GM21390 (cell line): ENCODE measurements around the gene SLC22A4.
A peak's percentile ranks its signal among the peaks of the same experiment; 100 is the strongest.

Experiments used
- ATAC-seq: cut with Tn5 transposase; IDR thresholded peaks from one replicate; pipeline ENCODE4 v1.9.1; 2021; ENCODE audit not compliant: unreplicated experiment

Gene SLC22A4

DNA sequence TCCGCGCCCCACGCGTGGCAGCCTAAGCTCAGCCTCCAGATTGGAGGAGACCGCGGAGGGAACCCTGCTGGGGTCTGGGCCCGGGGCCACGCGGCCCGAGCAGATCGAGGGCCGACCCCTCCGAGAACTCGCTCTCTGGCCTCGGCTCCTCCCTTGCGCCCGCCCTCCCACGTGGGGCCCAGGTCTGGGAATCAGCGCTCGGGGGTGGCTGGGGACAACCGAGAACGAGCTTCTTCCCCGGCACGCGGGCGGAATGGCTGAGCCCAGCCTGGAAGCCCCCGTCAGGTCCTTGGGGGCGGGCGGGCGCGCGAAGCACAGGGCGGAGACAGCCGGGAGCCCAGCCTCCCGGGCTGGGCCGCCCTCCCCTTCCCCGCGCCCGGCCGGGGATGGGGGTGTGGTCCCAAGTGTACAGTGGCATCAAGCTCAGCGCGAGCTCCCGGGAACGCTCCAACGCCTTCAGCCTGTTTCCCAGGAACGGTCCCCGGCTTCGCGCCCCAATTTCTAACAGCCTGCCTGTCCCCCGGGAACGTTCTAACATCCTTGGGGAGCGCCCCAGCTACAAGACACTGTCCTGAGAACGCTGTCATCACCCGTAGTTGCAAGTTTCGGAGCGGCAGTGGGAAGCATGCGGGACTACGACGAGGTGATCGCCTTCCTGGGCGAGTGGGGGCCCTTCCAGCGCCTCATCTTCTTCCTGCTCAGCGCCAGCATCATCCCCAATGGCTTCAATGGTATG is at the start of gene SLC22A4:
Gene SLC22A4, plus strand, starts transcription at position 403 of the 736 bp plus-strand sequence. Its CDS starts 223 bp downstream, at position 626.
- peak; percentile 66 for ATAC-seq

DNA sequence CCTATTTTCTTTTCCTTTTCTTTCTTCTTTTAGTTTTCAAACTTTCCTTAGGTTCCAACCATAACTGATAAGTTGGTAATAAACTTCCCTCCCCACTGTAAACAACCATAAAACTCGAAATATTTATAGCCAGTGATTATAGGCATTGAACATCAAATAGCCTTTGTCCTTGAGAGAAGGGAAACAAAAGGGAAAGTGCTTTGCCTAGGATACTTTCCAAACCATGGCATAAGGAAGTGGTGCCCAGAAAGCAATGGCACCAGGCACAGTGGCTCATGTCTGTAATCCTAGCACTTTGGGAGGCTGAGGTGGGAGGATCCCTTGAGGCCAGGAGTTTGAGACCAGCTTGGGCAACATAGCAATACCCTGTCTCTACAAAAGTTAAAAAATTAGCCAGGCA is 48.6 kb upstream of the SLC22A4 start:
- ATAC-seq, result no peak

DNA sequence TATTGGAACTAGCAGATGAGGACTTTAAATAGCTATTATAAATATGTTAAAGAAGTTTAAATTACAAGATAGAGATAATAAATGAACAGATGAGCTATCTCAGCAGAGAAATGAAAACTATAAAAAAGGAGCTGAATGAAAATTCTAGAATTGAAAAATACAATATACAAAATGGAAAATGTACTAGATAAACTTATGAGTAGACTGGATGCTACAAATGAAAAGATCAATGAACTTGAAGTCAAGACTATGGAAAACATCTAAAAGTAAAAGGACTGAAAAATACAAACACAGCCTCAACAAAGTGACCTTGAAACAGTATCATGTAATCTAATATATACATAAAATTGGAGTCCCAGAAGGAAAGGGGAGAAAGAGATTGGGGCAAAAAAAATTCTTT is 47.4 kb upstream of the SLC22A4 start:
- no peak for ATAC-seq

GRCh38 chr5:132250547-132250946 is 43.6 kb upstream of the SLC22A4 start:
- ATAC-seq, result no peak

- no peak for ATAC-seq
Observed at GRCh38 chr5:132251220-132251725, 42.9 kb upstream of the SLC22A4 start.

DNA sequence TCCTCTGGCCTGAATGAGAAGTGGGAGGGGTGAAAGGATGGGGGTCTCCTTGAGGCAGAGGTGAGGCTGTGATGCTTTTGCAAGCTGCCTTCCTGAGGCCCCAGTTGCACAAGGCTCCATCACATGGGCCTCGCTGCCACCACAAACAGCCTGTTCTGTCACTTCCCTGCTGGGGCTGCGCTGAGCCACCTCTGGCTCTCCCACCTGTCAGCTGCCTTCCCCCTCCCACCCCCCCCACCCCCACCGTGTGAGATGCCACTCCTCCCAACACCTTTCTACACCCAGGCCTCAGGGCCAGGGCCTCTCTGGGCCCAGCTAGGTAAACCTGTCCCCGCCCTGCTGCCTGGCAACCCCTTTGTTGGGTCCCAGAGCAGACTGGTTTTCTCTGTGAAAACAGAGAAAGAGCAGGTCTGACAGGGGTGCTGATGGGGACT is 41.2 kb upstream of the SLC22A4 start:
- ATAC-seq, result no peak

GRCh38 chr5:132253452-132254320 is 40.5 kb upstream of the SLC22A4 start:
- ATAC-seq, result no peak

GRCh38 chr5:132254321-132254977 is 39.7 kb upstream of the SLC22A4 start:
- no peak for ATAC-seq

DNA sequence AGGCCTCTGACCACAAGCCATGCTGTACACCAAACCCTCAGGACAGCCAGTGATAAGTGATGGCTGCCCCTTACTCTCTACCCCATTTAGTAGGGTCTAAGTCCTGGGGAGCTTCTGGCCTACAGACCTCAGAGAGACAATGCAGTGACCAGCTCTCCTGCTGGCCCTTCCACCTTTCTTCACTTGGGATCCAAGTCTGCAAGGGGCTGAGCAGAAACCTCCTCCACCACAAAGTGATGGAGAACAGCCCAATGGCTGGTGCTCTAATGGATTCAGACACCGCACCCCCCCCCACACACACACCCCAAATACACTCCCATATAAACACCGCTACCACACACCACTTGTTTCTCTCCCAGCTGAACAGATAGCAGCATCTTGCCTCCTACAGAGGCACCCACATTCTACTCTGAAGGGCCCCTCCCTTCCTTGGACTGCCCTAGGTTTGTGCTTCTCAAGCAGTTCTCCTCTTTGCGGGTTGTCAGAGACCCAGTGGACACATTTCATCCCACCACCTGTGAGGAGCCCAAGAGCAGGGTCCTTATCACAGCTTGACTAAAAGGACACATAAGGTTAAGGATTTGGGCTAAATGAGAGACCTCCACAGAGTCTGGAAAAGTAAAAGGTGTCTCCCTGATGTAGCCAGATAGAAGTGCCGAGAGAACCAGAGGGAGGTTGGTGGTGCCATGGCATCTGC is 38.0 kb upstream of the SLC22A4 start:
- no peak for ATAC-seq

- no peak for ATAC-seq
Observed at GRCh38 chr5:132256783-132257130, 37.4 kb upstream of the SLC22A4 start.

DNA sequence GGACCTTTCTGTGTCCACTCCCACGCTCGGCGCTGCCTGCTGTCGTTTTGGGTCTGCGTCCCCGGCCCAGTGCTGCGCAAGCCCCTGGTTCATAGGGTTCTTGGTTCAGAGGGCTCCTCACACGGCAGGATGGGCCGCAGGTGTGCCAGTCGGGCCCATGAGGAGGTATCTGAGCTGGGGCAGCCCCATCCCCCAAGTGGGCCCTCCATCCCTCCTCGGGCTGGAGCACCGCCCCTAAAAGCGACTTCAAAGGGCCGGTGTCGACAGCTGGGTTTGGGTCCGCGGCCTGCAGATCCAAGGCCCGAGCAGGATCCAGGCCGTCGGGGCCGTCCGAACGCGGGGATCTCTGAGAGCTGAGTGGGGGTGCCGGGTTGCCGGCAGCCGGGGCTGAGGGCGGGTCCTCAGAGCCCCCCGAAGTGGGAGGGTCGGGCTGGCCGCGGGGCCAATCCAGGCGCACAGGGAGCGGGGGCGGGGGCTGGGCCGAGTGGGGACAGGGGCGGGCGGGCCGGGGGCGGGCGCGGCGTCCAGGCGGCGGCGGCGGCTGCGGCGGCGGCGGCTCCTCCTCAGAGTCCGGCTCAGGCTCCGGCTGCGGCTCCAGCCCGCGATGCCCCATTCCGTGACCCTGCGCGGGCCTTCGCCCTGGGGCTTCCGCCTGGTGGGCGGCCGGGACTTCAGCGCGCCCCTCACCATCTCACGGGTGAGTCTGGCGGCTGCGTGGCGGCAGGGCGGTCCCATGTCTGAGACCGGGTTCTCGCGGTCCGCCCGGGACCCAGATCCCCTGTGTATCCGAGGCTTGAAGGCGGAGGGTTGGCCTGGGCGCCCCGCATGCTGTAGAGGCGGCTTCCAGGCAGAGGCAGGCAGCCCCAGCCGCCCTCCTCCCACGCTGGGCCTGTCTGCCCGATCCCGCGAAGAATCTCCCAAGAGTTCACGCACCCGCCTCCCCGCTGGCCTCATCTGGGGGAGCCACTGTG is 36.8 kb upstream of the SLC22A4 start, which contains the start of gene PDLIM4:
Gene PDLIM4, plus strand, starts transcription at position 566 of the 971 bp plus-strand sequence. Its CDS starts 39 bp downstream, at position 605.
- ATAC-seq, result no peak

GRCh38 chr5:132258102-132259068 is 35.8 kb upstream of the SLC22A4 start:
- no peak for ATAC-seq

DNA sequence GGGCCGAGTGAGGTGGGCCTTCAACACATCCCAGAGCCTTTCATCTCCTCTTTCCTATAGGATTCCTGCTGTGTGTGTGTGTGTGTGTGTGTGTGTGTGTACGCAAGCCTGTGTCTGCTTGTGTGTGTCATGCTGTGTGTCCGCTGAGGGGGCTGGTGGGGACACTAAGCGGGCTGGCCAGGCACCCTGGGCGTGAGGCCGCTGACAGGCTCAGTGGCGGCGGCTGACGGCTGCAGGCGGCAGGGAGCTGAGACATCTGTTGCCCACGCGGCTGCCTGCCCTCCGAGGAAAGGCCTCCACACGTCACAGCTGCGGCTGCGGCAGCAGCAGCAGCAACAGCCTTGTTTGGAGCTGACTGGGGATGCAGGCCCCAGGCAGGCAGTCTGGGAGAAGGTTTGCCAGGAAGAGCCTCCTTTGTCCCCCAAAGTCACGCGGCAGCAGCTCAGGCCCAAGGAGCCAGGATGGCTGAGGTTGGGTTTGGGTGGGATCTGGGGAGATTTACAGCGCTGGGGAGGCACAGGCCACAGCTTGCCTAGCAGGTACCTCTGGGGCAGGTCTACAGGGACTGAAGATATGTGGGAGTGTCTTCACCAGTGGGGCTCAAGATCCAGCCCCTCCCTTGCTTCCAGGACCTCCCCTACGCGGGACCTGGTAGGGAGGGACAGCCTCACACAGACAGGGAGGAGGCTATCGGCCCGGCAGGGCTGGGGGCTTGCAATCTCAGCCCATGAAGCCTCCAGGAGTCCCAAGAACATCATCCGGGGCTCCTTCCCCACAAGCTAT is 34.9 kb upstream of the SLC22A4 start:
- ATAC-seq, result no peak

GRCh38 chr5:132260051-132260450 is 34.1 kb upstream of the SLC22A4 start:
- ATAC-seq, result no peak

GRCh38 chr5:132260714-132261551 is 33.3 kb upstream of the SLC22A4 start:
- peak; percentile 53 for ATAC-seq
